HG03139 (cell line): ENCODE data around the gene S1PR5.

Experiments used
- ATAC-seq: cut with Tn5 transposase; IDR thresholded peaks from one replicate; pipeline ENCODE4 v1.9.1; 2021; ENCODE audit not compliant: unreplicated experiment

Gene S1PR5

GRCh38 chr19:10473192-10473591 is 44.1 kb downstream of the S1PR5 start:
- no peak for ATAC-seq

DNA sequence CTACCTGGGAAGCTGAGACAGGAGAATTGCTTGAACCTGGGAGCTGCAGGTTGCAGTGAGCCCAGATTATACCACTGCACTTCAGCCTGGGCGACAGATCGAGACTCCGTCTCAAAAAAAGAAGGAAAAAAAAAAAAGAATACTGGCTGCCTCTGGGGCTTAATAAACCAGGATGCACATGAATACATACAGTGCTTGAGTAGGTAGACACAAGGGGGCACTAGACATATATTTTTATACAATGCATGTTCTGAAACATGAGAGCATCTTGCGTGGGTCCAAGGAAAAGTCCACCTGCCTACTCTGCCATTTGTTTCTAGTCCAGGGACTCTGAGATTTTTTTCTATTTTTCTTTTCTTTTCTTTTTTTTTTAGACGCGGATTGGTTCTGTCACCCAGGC is 45.3 kb downstream of the S1PR5 start:
- ATAC-seq = no peak

GRCh38 chr19:10468133-10468532 is 49.1 kb downstream of the S1PR5 start:
- ATAC-seq = no peak

GRCh38 chr19:10467104-10467706 is 50.0 kb downstream of the S1PR5 start:
- no peak for ATAC-seq

GRCh38 chr19:10464456-10464855 is 52.8 kb downstream of the S1PR5 start:
- ATAC-seq = no peak
